ENCODE data around the gene LMNTD2.

- TF ChIP-seq EZH2phosphoT487 (IDR thresholded peaks at IDR 0.05; ENCODE audit: insufficient read depth, low read depth) (no peak), EZH2 (IDR thresholded peaks at IDR 0.05; ENCODE audit: insufficient read depth, poor library complexity, severe bottlenecking) (no peak)
Measured at GRCh38 chr11:575313-575995, 14.9 kb upstream of the LMNTD2 start.

All from GM23248 (cell line).